Hepatocyte (in vitro differentiated cells): Measurements from ENCODE around the gene C11orf54.

Experiments
- EZH2 ChIP-seq: fragments of 200-600 bp; sonication (generic); IDR thresholded peaks from 2 replicates; pipeline ENCODE4 v1.6.1; 2016; ENCODE audit warnings: antibody characterized with exemption, mild to moderate bottlenecking, borderline replicate concordance
- EZH2phosphoT487 ChIP-seq: fragments of 200-600 bp; sonication (generic); IDR thresholded peaks from one replicate; pipeline ENCODE4 v1.6.1; 2018; ENCODE audit warnings: antibody characterized with exemption, mild to moderate bottlenecking, low read depth, moderate library complexity; ENCODE audit not compliant: unreplicated experiment, severe bottlenecking
- TF ChIP-seq, protein P1 (sequence below): fragments of 200-600 bp; sonication (generic); IDR thresholded peaks from 2 replicates; pipeline ENCODE4 v1.5.1; 2016; ENCODE audit warnings: antibody characterized with exemption, mild to moderate bottlenecking; ENCODE audit not compliant: poor library complexity

GRCh38 chr11:93719310-93719709 is 22.2 kb upstream of the C11orf54 start:
- TF ChIP-seq, protein P1, sequence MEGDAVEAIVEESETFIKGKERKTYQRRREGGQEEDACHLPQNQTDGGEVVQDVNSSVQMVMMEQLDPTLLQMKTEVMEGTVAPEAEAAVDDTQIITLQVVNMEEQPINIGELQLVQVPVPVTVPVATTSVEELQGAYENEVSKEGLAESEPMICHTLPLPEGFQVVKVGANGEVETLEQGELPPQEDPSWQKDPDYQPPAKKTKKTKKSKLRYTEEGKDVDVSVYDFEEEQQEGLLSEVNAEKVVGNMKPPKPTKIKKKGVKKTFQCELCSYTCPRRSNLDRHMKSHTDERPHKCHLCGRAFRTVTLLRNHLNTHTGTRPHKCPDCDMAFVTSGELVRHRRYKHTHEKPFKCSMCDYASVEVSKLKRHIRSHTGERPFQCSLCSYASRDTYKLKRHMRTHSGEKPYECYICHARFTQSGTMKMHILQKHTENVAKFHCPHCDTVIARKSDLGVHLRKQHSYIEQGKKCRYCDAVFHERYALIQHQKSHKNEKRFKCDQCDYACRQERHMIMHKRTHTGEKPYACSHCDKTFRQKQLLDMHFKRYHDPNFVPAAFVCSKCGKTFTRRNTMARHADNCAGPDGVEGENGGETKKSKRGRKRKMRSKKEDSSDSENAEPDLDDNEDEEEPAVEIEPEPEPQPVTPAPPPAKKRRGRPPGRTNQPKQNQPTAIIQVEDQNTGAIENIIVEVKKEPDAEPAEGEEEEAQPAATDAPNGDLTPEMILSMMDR: no peak
- TF ChIP-seq EZH2phosphoT487: no peak
- TF ChIP-seq EZH2: no peak
